HG02623 (cell line): ENCODE measurements around the gene SLC6A4.
A peak's percentile ranks its signal among the peaks of the same experiment; 100 is the strongest.
"Not testable (repeated sequence)": the region's sequence is repeated elsewhere in the genome, so short reads cannot be mapped to it uniquely, and the experiment has no call there.

Experiments used
- ATAC-seq: cut with Tn5 transposase; IDR thresholded peaks from one replicate; pipeline ENCODE4 v1.9.1; 2021; ENCODE audit warnings: moderate library complexity; ENCODE audit not compliant: unreplicated experiment

SLC6A4 gene

GRCh38 chr17:30220414-30220813 lies 15.1 kb downstream of the SLC6A4 start:
- no peak for ATAC-seq

GRCh38 chr17:30219833-30220232 lies 15.7 kb downstream of the SLC6A4 start:
- ATAC-seq: no peak

GRCh38 chr17:30219315-30219714 lies 16.2 kb downstream of the SLC6A4 start:
- ATAC-seq: no peak

GRCh38 chr17:30218799-30219198 lies 16.7 kb downstream of the SLC6A4 start:
- ATAC-seq: no peak

GRCh38 chr17:30217746-30218245 lies 17.7 kb downstream of the SLC6A4 start:
- ATAC-seq: no peak

DNA sequence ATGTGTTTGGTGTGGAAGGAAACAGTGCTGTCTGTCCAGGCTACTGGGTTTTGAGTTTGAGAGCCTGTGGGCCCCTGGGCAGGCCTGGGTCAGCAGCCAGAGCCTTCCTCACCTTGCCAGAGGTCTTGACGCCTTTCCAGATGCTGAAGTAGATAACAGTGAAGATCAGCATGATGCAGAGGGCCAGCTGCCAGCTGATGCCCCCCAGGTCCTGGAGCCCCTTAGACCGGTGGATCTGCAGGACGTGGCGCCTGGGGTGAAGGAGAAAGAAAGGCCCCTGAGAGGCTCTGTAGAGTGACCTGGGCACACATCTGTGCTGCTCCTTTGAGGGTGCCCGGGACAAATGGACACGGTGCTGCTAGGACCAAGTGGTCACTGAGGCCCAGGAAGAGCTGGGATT lies 18.4 kb downstream of the SLC6A4 start:
- ATAC-seq: no peak

DNA sequence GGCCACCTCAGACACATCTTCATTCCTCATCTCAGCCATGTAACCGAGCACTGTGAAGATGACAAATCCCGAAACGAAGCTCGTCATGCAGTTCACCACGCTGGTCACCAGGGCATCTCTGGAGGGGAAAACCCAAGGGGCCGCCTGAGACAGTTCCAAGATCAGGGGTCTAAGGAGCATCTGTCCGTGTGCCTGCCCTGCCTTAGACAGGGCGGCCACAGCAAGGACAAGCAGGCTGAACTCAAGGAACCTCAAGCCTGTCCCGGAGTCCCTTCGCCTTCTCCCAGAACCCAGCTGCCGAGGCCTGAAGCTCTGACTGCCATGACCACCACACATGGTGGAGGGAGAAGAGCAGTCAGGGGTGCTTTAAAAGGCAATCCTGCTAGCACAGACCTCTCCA lies 22.7 kb downstream of the SLC6A4 start:
- peak; percentile 58 for ATAC-seq

GRCh38 chr17:30211371-30211770 lies 24.1 kb downstream of the SLC6A4 start:
- ATAC-seq: no peak

DNA sequence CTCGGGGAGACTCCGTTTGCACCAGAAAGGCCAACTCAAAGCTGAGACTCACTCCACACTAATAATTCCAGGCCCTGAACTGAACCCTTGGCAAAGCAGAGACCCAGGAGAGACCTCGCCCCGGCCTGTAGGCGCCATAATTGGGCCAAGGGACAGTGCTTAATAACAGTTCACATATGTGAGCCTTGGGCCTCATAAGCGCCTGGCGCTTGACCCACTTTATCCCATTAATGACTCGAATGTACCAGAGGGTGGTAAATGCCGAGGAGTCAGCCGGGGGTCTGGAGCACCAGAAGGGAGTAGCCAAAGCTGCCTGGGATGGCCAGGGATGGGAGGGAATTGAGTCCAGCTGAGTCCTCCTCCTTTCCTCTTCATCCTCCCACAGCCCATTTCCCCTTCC lies 24.6 kb downstream of the SLC6A4 start:
- no peak for ATAC-seq

DNA sequence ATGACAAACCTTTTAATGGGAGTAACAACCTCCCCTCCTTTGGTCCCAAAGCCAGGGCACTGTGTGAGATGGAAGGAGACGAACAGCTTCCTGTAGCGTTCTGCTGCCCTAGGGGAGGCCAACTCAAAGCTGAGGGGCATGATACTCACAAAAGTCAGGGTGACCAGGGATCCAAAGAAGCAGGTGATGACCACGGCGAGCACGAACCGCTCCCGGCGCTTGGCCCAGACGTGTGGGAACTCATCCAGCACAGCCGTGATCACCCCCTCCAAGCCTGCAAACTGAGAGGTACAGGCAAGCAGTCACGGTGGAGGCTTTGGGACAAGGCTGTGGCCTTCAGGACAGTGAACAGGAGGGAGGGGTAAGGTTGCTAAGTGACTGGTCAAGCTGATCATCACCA lies 25.1 kb downstream of the SLC6A4 start:
- ATAC-seq: no peak

DNA sequence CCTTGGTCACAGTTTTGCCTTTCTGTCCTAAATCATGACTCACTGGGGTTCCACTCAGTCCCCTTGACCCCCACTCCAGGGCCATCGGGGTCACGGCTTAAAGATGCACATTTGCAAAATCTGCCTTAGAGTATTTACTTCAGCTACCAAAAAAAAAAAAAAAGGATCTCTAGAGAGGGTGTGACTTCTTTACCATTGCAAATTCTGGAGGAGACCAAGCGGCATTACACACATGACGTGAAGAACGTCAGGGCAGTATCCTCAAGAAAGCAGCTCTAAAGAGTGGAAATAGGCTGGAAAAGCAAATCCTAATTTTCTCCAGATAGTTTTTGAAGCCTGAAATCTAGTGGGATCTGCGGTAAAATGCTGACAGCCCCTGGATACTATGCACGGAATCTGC lies 25.6 kb downstream of the SLC6A4 start:
- ATAC-seq: no peak

DNA sequence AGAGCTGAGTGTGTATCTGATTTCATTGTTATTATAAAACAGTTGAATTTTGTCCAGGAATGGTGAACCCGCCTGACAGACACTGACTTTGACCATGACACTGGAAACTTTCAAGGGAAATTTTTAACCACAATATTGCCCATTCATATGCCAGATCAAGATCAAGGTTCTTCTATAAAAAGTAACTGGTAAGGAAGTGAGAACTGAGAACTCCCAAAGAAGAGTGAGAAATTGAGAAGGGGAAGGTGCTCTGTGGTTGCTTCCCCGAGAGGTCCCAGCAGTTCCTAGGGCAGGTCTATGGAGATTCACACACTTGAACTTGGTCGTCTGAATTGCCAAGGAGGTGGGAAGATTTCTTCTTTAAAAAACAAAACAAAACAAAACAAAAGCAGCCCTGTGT lies 27.3 kb downstream of the SLC6A4 start:
- no peak for ATAC-seq

DNA sequence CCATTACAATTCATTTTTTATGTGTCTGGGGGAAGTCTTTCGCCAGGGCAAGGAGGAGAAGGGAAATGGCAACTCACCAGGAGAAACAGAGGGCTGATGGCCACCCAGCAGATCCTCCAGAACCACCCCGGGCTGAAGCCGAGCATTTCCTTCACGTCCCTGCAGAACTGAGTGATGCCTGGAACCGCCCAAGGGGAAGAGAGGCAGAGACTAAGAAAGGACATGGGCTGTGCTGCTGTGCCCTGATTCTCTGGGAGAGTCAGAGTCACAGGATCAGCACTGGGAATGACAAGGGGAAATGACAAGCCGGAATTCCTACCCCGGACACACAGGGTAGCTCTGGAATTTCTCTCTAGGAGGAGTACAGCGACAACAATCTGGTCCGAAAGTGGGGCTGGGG lies 27.8 kb downstream of the SLC6A4 start:
- ATAC-seq: no peak

- ATAC-seq: no peak
Observed at GRCh38 chr17:30203471-30203981, 32.0 kb downstream of the SLC6A4 start.

GRCh38 chr17:30200656-30201055 lies 34.8 kb downstream of the SLC6A4 start:
- ATAC-seq: not testable (repeated sequence)

DNA sequence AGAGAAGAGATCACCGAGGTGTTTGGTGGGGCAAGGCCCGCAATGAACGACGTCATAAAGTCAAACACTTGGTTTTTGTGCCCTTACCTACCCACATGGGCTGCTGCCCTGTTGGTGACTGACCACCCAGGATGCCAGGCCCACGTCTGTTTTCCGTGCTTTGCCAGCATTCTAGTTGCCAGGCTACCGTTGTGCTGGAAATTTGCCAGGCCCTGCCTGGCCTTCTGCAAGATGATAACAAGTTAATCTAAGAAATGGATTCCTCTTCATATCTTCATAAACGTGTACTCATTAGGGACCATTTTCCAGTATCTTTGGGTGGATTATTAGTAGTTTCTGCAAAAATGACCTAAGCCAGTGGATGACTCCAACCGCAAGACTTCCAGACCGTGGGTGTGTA lies 35.4 kb downstream of the SLC6A4 start:
- ATAC-seq: no peak

DNA sequence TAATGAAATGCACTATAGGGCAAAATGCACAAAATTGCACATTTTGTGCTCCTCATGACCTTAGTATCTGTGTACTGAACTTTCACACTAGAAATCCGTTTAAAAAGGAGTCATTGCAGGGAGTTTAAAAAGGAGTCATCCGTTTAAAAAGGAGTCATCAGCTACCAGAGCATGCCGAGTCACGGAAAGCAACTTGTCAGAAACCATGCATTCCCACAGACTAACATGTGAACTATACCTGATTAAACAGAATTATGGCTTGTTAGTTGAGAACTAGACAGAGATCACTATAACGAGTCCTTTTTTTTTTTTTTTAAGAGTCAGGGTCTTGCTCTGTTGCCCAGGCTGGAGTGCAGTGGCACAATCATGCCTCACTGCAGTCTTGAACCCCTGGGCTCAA lies 35.9 kb downstream of the SLC6A4 start:
- no peak for ATAC-seq

DNA sequence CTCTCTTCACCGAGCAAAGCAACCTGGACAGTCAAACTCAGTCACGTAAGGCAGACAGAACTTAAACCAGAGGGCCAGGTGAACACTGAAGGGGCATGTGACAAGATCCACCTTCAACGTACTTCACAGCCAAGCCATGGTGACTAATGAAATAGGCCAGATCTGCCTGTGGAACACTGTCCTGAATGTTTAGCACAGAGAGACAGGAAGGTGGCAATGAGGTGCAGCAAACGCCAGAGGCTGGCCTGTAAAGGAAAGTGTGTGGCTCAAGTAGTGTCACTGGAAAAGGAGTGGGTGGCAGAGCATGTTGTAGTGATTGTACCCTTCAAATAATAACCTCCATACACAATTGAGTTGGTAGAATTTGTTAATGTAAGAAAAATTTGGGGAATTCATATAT lies 38.1 kb downstream of the SLC6A4 start:
- no peak for ATAC-seq

- ATAC-seq: no peak
Observed at GRCh38 chr17:30196504-30196903, 39.0 kb downstream of the SLC6A4 start.

DNA sequence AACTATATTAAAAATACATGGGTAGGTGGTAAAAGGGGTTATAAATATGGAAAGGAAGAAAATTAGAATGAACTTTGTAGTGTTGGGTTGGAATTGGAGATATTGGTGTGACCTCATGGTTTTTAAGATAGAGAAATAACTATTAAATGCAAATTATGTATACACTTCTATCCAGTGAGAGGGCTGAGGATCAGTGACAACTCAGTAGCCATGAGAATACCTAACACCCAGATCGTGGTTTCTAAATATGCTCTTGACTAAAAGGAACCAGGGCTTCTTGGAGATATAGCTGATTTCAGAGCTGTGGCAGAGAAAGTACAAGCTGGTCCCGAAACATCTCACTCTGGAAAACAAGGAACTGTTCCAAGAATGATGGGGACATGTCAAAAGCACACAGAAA lies 44.4 kb downstream of the SLC6A4 start:
- no peak for ATAC-seq

GRCh38 chr17:30188211-30188939 lies 47.1 kb downstream of the SLC6A4 start:
- ATAC-seq: no peak

- no peak for ATAC-seq
Observed at GRCh38 chr17:30187573-30187972, 47.9 kb downstream of the SLC6A4 start.

DNA sequence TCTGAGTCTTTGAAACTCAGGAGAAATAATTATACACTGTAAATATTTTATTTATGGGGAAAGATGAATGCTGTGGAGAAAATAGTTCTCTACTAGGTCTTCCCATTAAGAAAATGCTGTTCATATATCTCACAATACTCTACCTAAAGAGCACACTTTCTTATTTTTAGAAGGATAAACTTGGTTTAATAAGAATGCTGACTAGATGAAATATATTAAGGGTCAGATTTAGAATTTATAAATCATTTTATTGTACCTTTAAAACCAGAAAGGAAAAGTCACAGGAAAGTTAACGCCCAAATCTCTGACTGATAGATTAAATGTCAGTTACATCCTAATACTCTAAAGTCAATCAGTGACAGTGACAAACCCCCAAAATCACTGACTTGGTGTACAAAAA lies 48.7 kb downstream of the SLC6A4 start:
- no peak for ATAC-seq
